ENCODE measurements around the gene SSTR1.

SSTR1 gene

GRCh38 chr14:38202444-38203191, 5.1 kb upstream of the SSTR1 start:
- TF ChIP-seq, protein P1, sequence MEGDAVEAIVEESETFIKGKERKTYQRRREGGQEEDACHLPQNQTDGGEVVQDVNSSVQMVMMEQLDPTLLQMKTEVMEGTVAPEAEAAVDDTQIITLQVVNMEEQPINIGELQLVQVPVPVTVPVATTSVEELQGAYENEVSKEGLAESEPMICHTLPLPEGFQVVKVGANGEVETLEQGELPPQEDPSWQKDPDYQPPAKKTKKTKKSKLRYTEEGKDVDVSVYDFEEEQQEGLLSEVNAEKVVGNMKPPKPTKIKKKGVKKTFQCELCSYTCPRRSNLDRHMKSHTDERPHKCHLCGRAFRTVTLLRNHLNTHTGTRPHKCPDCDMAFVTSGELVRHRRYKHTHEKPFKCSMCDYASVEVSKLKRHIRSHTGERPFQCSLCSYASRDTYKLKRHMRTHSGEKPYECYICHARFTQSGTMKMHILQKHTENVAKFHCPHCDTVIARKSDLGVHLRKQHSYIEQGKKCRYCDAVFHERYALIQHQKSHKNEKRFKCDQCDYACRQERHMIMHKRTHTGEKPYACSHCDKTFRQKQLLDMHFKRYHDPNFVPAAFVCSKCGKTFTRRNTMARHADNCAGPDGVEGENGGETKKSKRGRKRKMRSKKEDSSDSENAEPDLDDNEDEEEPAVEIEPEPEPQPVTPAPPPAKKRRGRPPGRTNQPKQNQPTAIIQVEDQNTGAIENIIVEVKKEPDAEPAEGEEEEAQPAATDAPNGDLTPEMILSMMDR (IDR thresholded peaks at IDR 0.05): no peak
- no peak overlapping the region for H3K27ac ChIP-seq
- no peak for DNase-seq (ENCODE audit: low spot score)
- no peak overlapping the region for H3K4me3 ChIP-seq

- DNase-seq (ENCODE audit: low spot score): no peak
- TF ChIP-seq, protein P1 (IDR thresholded peaks at IDR 0.05): no peak
- Histone ChIP-seq H3K4me3 (no peak overlapping the region), H3K27ac (no peak overlapping the region)
Observed at GRCh38 chr14:38203929-38204718, 3.6 kb upstream of the SSTR1 start.

- H3K27ac ChIP-seq: no peak overlapping the region
- DNase-seq (ENCODE audit: low spot score): no peak
- TF ChIP-seq, protein P1 (IDR thresholded peaks at IDR 0.05): no peak
- no peak overlapping the region for H3K4me3 ChIP-seq
Observed at GRCh38 chr14:38204719-38205115, 3.0 kb upstream of the SSTR1 start.

GRCh38 chr14:38205119-38205813, 2.4 kb upstream of the SSTR1 start:
- no peak for DNase-seq (ENCODE audit: low spot score)
- no peak overlapping the region for H3K4me3 ChIP-seq
- TF ChIP-seq, protein P1 (IDR thresholded peaks at IDR 0.05): no peak

DNA sequence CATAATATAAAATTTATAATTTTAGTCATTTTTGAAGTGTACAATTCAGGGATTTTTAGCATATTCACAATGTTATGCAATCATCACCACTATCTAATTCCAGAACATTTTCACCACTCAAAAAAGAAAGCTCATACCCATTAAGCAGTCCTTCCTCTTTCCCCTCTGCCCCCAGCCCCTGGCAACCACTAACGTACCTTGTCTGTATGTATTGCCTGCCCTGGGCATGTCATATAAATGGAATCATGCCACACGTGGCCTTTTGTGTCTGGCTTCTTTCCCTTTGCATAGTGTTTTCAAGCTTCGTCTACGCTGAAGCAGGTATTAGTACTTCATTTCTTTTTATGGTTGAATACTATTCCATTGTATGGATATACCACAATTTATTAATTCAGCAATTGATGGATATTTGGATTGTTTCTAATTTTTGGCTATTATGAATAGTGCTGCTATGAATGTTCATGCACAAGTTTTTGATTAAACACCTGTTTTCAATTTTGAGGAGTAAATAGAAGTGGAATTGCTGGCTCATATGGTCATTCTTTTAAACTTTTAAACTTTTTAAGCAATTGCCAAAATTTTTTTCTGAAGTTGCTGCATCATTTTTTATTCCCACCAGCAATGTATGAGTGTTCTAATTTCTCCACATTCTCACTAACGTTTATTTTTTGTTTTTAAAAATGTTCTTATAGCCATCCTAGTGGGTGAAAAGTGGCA, 1.6 kb upstream of the SSTR1 start:
- TF ChIP-seq, protein P1 (IDR thresholded peaks at IDR 0.05): no peak
- no peak for DNase-seq (ENCODE audit: low spot score)
- Histone ChIP-seq H3K4me3 (no peak overlapping the region), H3K27ac (no peak overlapping the region)

More at GRCh38 chr14:38205119-38205813, 2.4 kb upstream of the SSTR1 start:
- H3K27ac ChIP-seq: no peak overlapping the region

- TF ChIP-seq, protein P1 (IDR thresholded peaks at IDR 0.05): no peak
- no peak overlapping the region for H3K27ac ChIP-seq
- DNase-seq (ENCODE audit: low spot score): no peak
- no peak overlapping the region for H3K4me3 ChIP-seq
Observed at GRCh38 chr14:38206689-38207376, 871 bp upstream of the SSTR1 start.

All from coronary artery (tissue), 2 donors.